Measurements from ENCODE around the gene NXN.

The NXN gene

DNA sequence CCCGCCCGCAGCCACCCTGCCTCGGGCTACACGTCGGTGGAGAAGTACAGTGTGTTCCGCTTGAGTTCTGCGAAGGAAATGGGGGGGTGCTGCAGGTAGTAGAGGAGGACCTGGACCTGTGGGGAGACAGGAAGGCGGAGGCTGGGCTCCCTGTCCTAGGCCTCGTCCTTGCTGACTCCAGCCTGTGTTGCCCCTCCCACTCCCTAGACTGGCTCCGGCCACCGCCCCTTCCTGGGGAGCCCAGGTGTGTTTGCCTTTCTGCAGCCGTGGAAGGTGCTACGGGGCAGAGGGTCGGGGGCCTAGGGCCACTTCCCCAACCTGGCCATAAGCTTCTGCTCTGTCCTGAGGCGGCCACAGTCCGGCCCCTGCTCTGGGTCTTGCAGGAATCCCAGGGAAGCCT is 26.5 kb upstream of the NXN start:
- ChIA-PET POLR2A (no interaction called here), CTCF (no interaction called here)

DNA sequence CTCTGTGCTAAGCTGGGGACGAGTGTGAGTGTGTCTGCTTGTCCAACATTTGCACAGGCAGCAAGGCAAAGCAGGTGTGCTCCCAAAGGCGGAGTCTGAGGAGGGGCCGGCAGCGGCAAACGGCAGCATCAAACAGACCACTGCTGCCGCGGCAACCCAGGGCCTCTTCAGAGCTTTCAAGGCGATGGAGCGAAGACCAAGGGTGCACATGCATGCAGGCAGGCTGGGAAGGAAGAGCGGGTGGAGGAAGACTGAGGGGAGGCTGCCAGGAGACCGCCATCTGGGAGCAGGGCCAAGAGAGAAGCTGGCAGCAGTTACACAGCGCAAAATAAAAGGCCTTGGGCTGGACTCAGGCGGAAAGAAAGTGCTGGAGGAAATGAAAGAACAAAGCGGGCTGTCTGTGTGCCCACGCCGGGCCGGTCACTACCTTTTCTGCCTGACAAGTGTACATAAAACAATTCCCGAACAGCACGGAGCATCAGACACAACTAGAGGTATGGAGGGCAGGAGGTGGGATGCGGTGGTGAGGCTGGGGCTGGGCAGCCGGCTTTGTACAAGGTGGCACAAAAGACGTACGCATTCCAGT is 25.9 kb upstream of the NXN start:
- no peaks in the 10 kb centered on the region for H3K27me3 ChIP-seq (replicated peaks in 2 of 5; ENCODE audit: control insufficient read depth in 4 of 5, insufficient read depth in 5 of 5, low read length in 4 of 5)
- H3K36me3 ChIP-seq (ENCODE audit: control insufficient read depth in 4 of 4, insufficient read depth in 4 of 4, low read length in 3 of 4): peaks cover 4 to 95% (median 50%) of the 10 kb centered on the region in 4 experiments

More for the DNA sequence above, 26.5 kb upstream of the NXN start:
- H3K36me3 ChIP-seq (ENCODE audit: control insufficient read depth in 4 of 4, insufficient read depth in 4 of 4, low read length in 3 of 4): peaks cover 2 to 95% (median 48%) of the 10 kb centered on the region in 4 experiments
- no peaks in the 10 kb centered on the region for H3K27me3 ChIP-seq (replicated peaks in 2 of 5; ENCODE audit: control insufficient read depth in 4 of 5, insufficient read depth in 5 of 5, low read length in 4 of 5)
- no peak for DNase-seq
- H3K9me3 ChIP-seq (ENCODE audit: control extremely low read depth in 1 of 5, control insufficient read depth in 4 of 5, insufficient read depth in 2 of 5, low read depth in 1 of 5, low read length in 4 of 5): no peaks in the 10 kb centered on the region
- 90% methylated on average over 14 of the region's 16 CpGs for WGBS (ENCODE audit: insufficient coverage)
- peak overlapping the region in 2 of 7 experiments; percentile 22 to 34 for H3K4me3 ChIP-seq (ENCODE audit: control insufficient read depth in 1 of 7, extremely low read depth in 1 of 7, insufficient read depth in 4 of 7, low read depth in 2 of 7, low read length in 6 of 7)
- H3K27ac ChIP-seq (ENCODE audit: insufficient read depth in 1 of 2, low read depth in 1 of 2, low read length in 2 of 2, poor library complexity in 1 of 2, severe bottlenecking in 2 of 2): no peak overlapping the region
- H3K4me1 ChIP-seq (ENCODE audit: control extremely low read depth in 1 of 4, control insufficient read depth in 4 of 4, insufficient read depth in 4 of 4, low read length in 3 of 4): peaks cover 0 to 27% (median 11%) of the 10 kb centered on the region in 4 experiments

GRCh38 chr17:1004769-1005295 is 25.3 kb upstream of the NXN start:
- CTCF ChIA-PET: interaction anchor here (0.9 to 2.0 kb wide), 6 partner anchors 8 to 224 kb away, joined by 3 to 18 read pairs (median 4); partner anchors contain the start of gene TIMM22
- WGBS (ENCODE audit: insufficient coverage): 83% methylated on average over 9 of the region's 13 CpGs
- POLR2A ChIA-PET: interaction anchor here (1.2 kb wide), 1 partner anchor 39 kb away, joined by 4 read pairs; no protein-coding TSS in a partner anchor
- Histone ChIP-seq H3K36me3 (ENCODE audit: control insufficient read depth in 4 of 4, insufficient read depth in 4 of 4, low read length in 3 of 4) (peaks cover 4 to 93% (median 49%) of the 10 kb centered on the region in 4 experiments), H3K4me3 (ENCODE audit: control insufficient read depth in 1 of 7, extremely low read depth in 1 of 7, insufficient read depth in 4 of 7, low read depth in 2 of 7, low read length in 6 of 7) (no peak overlapping the region), H3K9me3 (ENCODE audit: control extremely low read depth in 1 of 5, control insufficient read depth in 4 of 5, insufficient read depth in 2 of 5, low read depth in 1 of 5, low read length in 4 of 5) (no peaks in the 10 kb centered on the region), H3K27me3 (replicated peaks in 2 of 5; ENCODE audit: control insufficient read depth in 4 of 5, insufficient read depth in 5 of 5, low read length in 4 of 5) (no peaks in the 10 kb centered on the region), H3K27ac (ENCODE audit: insufficient read depth in 1 of 2, low read depth in 1 of 2, low read length in 2 of 2, poor library complexity in 1 of 2, severe bottlenecking in 2 of 2) (peak overlapping the region in 1 of 2 experiments; percentile 21), H3K4me1 (ENCODE audit: control extremely low read depth in 1 of 4, control insufficient read depth in 4 of 4, insufficient read depth in 4 of 4, low read length in 3 of 4) (peaks cover 0 to 27% (median 11%) of the 10 kb centered on the region in 4 experiments)
- no peak for DNase-seq

More for the DNA sequence above, 25.9 kb upstream of the NXN start:
- POLR2A ChIA-PET: interaction anchor here (1.2 kb wide), 1 partner anchor 38 kb away, joined by 4 read pairs; no protein-coding TSS in a partner anchor
- H3K27ac ChIP-seq (ENCODE audit: insufficient read depth in 1 of 2, low read depth in 1 of 2, low read length in 2 of 2, poor library complexity in 1 of 2, severe bottlenecking in 2 of 2): peak overlapping the region in 1 of 2 experiments; percentile 21
- 20% methylated on average over 21 of the region's 23 CpGs for WGBS (ENCODE audit: insufficient coverage)
- no peaks in the 10 kb centered on the region for H3K9me3 ChIP-seq (ENCODE audit: control extremely low read depth in 1 of 5, control insufficient read depth in 4 of 5, insufficient read depth in 2 of 5, low read depth in 1 of 5, low read length in 4 of 5)
- peak; percentile 33 to 70 (median 67) for DNase-seq
- H3K4me1 ChIP-seq (ENCODE audit: control extremely low read depth in 1 of 4, control insufficient read depth in 4 of 4, insufficient read depth in 4 of 4, low read length in 3 of 4): peaks cover 0 to 27% (median 11%) of the 10 kb centered on the region in 4 experiments
- CTCF ChIA-PET: interaction anchor here (0.9 to 2.0 kb wide), 6 partner anchors 8 to 224 kb away, joined by 3 to 18 read pairs (median 4); partner anchors contain the start of gene TIMM22
- peak overlapping the region in 2 of 7 experiments; percentile 22 to 34 for H3K4me3 ChIP-seq (ENCODE audit: control insufficient read depth in 1 of 7, extremely low read depth in 1 of 7, insufficient read depth in 4 of 7, low read depth in 2 of 7, low read length in 6 of 7)

DNA sequence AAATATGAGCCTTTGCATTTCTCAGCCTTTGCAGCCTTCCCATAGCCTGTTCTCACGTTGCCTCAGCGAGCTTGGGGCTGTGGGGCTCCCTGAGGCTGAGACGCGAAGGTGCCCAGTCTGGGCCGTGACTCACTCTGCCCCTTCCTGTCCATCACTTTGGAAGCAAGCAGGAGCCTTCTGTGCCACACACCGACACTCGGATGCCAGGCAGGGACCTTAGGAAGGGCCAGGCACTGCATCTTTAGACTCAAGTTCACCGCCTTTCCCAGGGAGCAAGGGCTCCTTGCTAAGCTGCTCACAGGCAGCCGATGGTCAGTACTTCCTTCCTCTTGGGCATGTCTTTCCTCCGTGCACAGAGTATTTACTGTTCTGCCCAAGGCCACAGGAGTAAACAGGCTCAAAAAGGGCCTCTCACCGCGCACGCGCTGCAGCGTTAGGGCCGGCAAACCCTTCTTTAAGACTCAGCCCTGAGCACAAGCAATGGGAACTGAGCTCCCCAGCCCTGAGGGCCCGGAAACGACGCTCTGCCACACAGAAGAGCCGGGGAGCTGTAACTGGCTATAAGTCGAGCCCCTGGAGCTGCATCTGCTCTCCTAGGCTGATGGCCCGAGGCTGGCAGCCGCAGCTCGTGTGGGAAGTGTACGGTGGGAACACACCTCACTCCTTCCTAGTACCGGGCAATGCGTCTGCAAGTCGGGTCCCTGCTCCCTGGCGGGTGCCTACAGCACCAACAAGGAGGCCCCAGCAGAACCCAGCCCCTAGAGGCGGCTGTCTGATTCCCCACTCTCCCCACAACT is 24.6 kb upstream of the NXN start:
- Histone ChIP-seq H3K27me3 (replicated peaks in 2 of 5; ENCODE audit: control insufficient read depth in 4 of 5, insufficient read depth in 5 of 5, low read length in 4 of 5) (no peaks in the 10 kb centered on the region), H3K36me3 (ENCODE audit: control insufficient read depth in 4 of 4, insufficient read depth in 4 of 4, low read length in 3 of 4) (peaks cover 8 to 91% (median 46%) of the 10 kb centered on the region in 4 experiments), H3K4me1 (ENCODE audit: control extremely low read depth in 1 of 4, control insufficient read depth in 4 of 4, insufficient read depth in 4 of 4, low read length in 3 of 4) (peaks cover 0 to 27% (median 11%) of the 10 kb centered on the region in 4 experiments), H3K9me3 (ENCODE audit: control extremely low read depth in 1 of 5, control insufficient read depth in 4 of 5, insufficient read depth in 2 of 5, low read depth in 1 of 5, low read length in 4 of 5) (no peaks in the 10 kb centered on the region), H3K4me3 (ENCODE audit: control insufficient read depth in 1 of 7, extremely low read depth in 1 of 7, insufficient read depth in 4 of 7, low read depth in 2 of 7, low read length in 6 of 7) (no peak overlapping the region), H3K27ac (ENCODE audit: insufficient read depth in 1 of 2, low read depth in 1 of 2, low read length in 2 of 2, poor library complexity in 1 of 2, severe bottlenecking in 2 of 2) (no peak overlapping the region)
- POLR2A ChIA-PET: no interaction called here
- no peak for DNase-seq
- CTCF ChIA-PET: interaction anchor here (1.0 to 2.0 kb wide), 5 partner anchors 7 to 223 kb away, joined by 3 to 18 read pairs (median 4); partner anchors contain the start of gene TIMM22
- WGBS (ENCODE audit: insufficient coverage): 89% methylated on average over 29 of the region's 30 CpGs

DNA sequence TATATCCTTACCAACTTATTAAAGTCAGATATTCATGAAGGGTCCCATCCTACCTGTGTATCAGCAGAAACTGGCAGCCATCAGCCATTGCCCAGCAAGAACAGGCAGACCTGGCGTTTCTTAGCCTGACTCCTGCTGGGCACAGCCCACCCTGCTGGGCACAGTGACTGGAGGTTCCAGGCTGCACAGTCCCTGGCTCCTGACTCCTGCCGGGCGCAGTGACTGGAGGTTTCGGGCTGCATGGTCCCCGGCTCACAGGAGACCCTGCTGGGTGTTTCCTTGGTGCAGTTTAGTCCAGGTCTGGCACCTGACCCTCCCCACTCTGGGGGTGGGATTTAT is 24.0 kb upstream of the NXN start:
- Histone ChIP-seq H3K4me3 (ENCODE audit: control insufficient read depth in 1 of 7, extremely low read depth in 1 of 7, insufficient read depth in 4 of 7, low read depth in 2 of 7, low read length in 6 of 7) (no peak overlapping the region), H3K9me3 (ENCODE audit: control extremely low read depth in 1 of 5, control insufficient read depth in 4 of 5, insufficient read depth in 2 of 5, low read depth in 1 of 5, low read length in 4 of 5) (no peaks in the 10 kb centered on the region), H3K27ac (ENCODE audit: insufficient read depth in 1 of 2, low read depth in 1 of 2, low read length in 2 of 2, poor library complexity in 1 of 2, severe bottlenecking in 2 of 2) (no peak overlapping the region), H3K4me1 (ENCODE audit: control extremely low read depth in 1 of 4, control insufficient read depth in 4 of 4, insufficient read depth in 4 of 4, low read length in 3 of 4) (peaks cover 0 to 29% (median 12%) of the 10 kb centered on the region in 4 experiments), H3K27me3 (replicated peaks in 2 of 5; ENCODE audit: control insufficient read depth in 4 of 5, insufficient read depth in 5 of 5, low read length in 4 of 5) (no peaks in the 10 kb centered on the region), H3K36me3 (ENCODE audit: control insufficient read depth in 4 of 4, insufficient read depth in 4 of 4, low read length in 3 of 4) (peaks cover 8 to 87% (median 46%) of the 10 kb centered on the region in 4 experiments)
- POLR2A ChIA-PET: no interaction called here
- CTCF ChIA-PET: no interaction called here
- DNase-seq: no peak
- 97% methylated on average over 5 of the region's 5 CpGs for WGBS (ENCODE audit: insufficient coverage)

DNA sequence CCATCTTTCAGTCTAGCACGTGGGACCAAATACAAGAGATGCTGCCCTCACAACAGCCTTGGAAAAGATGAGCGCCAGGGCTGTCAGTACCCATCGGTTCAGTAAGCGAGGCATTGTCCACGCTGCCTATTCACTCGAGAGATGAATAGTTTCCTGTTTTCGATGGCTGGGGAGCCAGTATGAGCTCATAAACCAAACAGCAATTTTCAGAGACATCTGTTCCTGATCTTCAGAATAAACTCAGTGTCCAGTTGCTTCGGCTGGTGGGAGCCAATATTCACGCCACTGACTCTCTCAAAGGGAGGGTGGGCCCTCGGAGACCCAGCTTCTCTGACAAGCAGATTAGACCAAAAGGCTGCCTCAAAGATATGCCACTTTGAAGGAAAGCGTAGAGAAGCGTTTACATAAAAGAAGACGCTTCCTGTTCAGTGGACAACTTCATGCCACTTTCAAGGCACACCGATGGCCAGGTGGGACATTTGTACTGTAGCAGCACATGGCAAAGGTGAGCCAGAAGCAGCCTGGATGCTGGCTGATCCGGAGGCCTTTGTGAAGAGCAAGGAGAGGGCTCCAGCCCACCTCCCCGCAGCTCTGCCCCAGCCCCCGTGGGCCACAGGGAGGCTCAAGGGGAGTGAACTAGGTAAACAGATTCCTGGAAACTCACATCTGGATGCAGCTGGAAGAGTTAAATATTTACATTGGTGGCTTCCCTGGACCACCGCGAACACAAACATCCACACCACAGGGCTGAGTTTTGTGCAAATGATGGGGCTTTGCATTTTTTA is 23.4 kb upstream of the NXN start:
- 85% methylated on average over 17 of the region's 19 CpGs for WGBS (ENCODE audit: insufficient coverage)
- POLR2A ChIA-PET: interaction anchor here (0.6 kb wide), 1 partner anchor 108 kb away, joined by 3 read pairs; no protein-coding TSS in a partner anchor

More for the DNA sequence above, 23.4 kb upstream of the NXN start:
- Histone ChIP-seq H3K4me3 (ENCODE audit: control insufficient read depth in 1 of 7, extremely low read depth in 1 of 7, insufficient read depth in 4 of 7, low read depth in 2 of 7, low read length in 6 of 7) (no peak overlapping the region), H3K4me1 (ENCODE audit: control extremely low read depth in 1 of 4, control insufficient read depth in 4 of 4, insufficient read depth in 4 of 4, low read length in 3 of 4) (peaks cover 2 to 35% (median 17%) of the 10 kb centered on the region in 4 experiments), H3K36me3 (ENCODE audit: control insufficient read depth in 4 of 4, insufficient read depth in 4 of 4, low read length in 3 of 4) (peaks cover 8 to 81% (median 43%) of the 10 kb centered on the region in 4 experiments), H3K27me3 (replicated peaks in 2 of 5; ENCODE audit: control insufficient read depth in 4 of 5, insufficient read depth in 5 of 5, low read length in 4 of 5) (no peaks in the 10 kb centered on the region), H3K27ac (ENCODE audit: insufficient read depth in 1 of 2, low read depth in 1 of 2, low read length in 2 of 2, poor library complexity in 1 of 2, severe bottlenecking in 2 of 2) (no peak overlapping the region), H3K9me3 (ENCODE audit: control extremely low read depth in 1 of 5, control insufficient read depth in 4 of 5, insufficient read depth in 2 of 5, low read depth in 1 of 5, low read length in 4 of 5) (no peaks in the 10 kb centered on the region)
- CTCF ChIA-PET: interaction anchor here (0.7 kb wide), 1 partner anchor 54 kb away, joined by 5 read pairs; no protein-coding TSS in a partner anchor
- no peak for DNase-seq

All from common myeloid progenitor, CD34-positive (primary cell).